ENCODE data around the gene GDF15.
"Not testable (repeated sequence)": the region's sequence is repeated elsewhere in the genome, so short reads cannot be mapped to it uniquely, and the experiment has no call there.

GDF15 gene

GRCh38 chr19:18392926-18393325 is 7.0 kb downstream of the GDF15 start:
- no peak for DNase-seq

- no peak for DNase-seq
Observed at GRCh38 chr19:18393836-18394235, 7.9 kb downstream of the GDF15 start.

- no peak for DNase-seq
Observed at GRCh38 chr19:18396471-18397241, 10.7 kb downstream of the GDF15 start.

GRCh38 chr19:18397242-18398202 is 11.6 kb downstream of the GDF15 start, which contains the start of gene LRRC25:
Gene LRRC25, minus strand, starts transcription at chr19:18397622. Its CDS starts 659 bp downstream, at chr19:18396963.
- no peak for DNase-seq

- DNase-seq, result no peak
Observed at GRCh38 chr19:18399008-18399407, 13.1 kb downstream of the GDF15 start.

- no peak for DNase-seq
Observed at GRCh38 chr19:18401580-18402112, 15.7 kb downstream of the GDF15 start.

- not testable (repeated sequence) for DNase-seq
Observed at GRCh38 chr19:18402455-18403248, 16.7 kb downstream of the GDF15 start.

GRCh38 chr19:18405754-18406153 is 19.8 kb downstream of the GDF15 start:
- DNase-seq, result not testable (repeated sequence)

GRCh38 chr19:18406749-18407148 is 20.8 kb downstream of the GDF15 start:
- DNase-seq, result no peak

- no peak for DNase-seq
Observed at GRCh38 chr19:18408053-18408476, 22.1 kb downstream of the GDF15 start.

- no peak for DNase-seq
Observed at GRCh38 chr19:18412610-18413239, 26.8 kb downstream of the GDF15 start.

- DNase-seq, result no peak
Observed at GRCh38 chr19:18414504-18415177, 28.7 kb downstream of the GDF15 start.

- DNase-seq, result no peak
Observed at GRCh38 chr19:18415178-18415867, 29.4 kb downstream of the GDF15 start.

- DNase-seq, result peak; percentile 89
Observed at GRCh38 chr19:18416778-18417249, 30.9 kb downstream of the GDF15 start.

GRCh38 chr19:18417250-18418028 is 31.5 kb downstream of the GDF15 start:
- peak; percentile 54 for DNase-seq

- no peak for DNase-seq
Observed at GRCh38 chr19:18418029-18418482, 32.1 kb downstream of the GDF15 start.

GRCh38 chr19:18418483-18419194 is 32.7 kb downstream of the GDF15 start:
- DNase-seq, result no peak

GRCh38 chr19:18419195-18419698 is 33.3 kb downstream of the GDF15 start, which contains the start of gene SSBP4:
Gene SSBP4, plus strand, starts transcription at chr19:18419398. Its CDS starts 251 bp downstream, at chr19:18419649.
- peak; percentile 79 for DNase-seq
